GM19452 (cell line): ENCODE results near the gene LYPD6B.

Source experiments
- ATAC-seq: cut with Tn5 transposase; IDR thresholded peaks from one replicate; pipeline ENCODE4 v1.9.1; 2021; ENCODE audit not compliant: unreplicated experiment

The LYPD6B gene

GRCh38 chr2:149070681-149071320, 32.3 kb downstream of the LYPD6B start:
- no peak for ATAC-seq

DNA sequence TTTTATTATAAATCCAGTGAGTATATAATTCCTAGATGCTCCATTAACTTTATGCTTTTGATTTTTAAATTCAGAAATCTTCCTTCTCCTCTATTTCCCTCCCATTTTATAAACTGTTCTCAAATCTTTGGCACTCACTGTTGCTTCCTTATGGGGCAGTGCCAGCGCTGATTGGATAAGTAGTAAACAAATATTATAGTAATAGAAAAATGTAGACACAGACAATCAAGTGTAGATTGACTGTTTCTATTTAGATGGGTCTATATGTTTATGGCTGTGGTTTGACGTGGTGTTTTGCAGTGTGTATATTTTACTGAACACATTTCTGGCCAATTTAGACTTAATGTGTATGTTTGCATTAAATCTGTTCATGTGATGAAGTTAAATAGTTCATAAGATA, 36.6 kb downstream of the LYPD6B start:
- ATAC-seq, result no peak

DNA sequence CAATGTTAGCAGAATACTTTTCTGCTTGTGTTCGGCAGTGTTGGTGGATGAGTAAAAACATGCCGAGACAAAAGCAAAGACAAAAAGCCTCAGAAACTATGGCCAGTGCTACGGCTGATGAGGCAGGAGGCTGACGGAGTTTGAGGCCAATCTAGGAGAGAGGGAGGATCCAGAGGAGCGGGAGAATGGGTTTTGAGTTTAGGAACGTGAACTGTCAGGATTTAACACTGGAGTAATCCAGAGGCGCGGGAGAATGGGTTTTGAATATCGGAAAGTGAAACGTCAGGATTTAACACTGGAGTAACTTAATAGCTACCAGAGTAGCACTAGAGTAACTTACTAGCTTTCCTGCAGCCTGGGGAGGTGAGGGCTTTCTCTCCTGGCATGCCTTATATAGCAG, 37.4 kb downstream of the LYPD6B start:
- ATAC-seq, result no peak

DNA sequence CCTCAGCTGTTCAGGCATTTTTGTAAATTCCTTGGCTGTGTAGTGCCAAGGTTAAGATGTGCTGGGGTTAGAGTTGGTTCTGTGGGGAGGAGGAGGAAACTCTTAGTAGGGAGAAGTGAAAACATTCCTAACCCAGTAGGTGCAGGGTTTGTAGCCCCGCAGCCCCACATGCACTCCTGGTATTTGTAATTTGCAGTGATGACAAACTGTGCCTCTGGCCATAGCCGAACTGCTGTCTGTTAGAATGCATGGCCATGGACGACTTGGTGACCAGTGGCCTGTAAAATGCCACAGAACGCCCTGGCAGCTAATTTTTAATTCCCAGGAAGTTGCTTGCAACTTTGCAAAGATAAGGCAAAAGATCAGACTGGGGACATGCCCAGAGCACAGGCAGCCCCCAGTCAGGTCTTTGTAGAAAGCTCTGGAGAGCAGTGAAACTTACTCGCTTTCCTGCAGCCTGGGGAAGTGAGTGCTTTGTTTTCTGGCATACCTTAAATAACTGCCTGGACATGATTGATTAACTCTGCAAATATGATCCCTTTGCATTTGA, 38.4 kb downstream of the LYPD6B start:
- ATAC-seq, result no peak

GRCh38 chr2:149077861-149078260, 39.4 kb downstream of the LYPD6B start:
- no peak for ATAC-seq

GRCh38 chr2:149080099-149080498, 41.6 kb downstream of the LYPD6B start:
- no peak for ATAC-seq

GRCh38 chr2:149080971-149081370, 42.5 kb downstream of the LYPD6B start:
- no peak for ATAC-seq

- no peak for ATAC-seq
Measured at GRCh38 chr2:149082079-149082478, 43.6 kb downstream of the LYPD6B start.

GRCh38 chr2:149082735-149083134, 44.2 kb downstream of the LYPD6B start:
- no peak for ATAC-seq

DNA sequence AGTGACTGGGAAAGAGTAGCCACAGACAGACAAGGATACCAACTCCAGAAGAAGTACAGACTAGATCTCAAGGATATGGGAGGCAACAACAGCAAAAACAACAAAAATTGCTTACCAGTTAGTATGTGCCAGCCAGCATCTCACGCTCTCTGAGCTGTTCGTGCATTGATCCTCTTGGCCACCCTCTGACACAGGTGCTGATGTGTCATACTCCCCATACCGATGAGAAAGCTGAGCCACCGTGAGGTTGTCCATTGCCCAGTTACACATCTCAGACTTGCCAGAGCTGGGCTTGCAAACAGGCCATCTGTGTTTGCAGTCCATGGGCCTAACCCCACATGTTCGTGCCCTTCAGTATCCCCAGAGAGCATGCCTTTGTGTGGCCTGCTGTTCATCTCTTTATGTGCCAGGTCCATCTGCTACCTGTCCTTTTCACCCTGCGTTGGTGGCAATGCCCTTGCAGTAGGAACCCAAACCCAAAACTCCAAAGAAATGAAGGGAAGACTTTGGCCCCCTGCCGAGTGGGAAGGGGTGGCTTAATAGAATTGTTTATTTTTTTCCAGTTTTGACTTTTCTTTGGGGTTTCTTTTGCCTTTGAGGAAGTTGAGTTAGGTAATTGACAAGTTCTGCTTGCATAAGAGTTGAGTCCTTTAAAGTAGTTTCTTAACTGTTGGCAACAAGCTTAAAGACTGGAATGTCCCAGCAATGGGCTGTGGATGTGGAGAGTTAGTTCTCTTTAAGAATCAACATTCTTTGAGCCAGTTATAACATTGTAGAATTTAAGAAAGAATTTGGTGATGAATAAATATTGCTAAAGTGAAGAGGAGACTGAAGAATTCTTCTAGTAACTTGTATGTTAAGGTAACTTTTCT, 46.7 kb downstream of the LYPD6B start:
- no peak for ATAC-seq

DNA sequence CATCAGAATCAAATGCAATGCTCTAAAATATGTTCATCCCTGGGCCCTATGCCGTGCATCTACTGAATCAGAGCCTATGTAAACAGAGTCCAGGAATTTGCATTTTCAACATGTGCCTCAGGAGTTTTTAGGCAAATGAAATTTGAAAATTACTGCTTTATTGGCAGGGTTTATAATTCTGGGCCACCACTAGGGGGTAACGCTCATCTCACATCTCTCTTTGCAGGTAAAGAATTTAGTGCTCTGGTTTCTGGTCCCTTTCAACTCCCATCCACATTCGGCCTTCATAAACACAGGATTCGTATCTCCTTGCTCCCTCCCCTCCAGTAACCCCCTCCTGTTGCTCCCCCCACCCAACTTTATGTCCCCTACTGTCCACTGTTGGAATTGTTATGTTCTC, 49.3 kb downstream of the LYPD6B start:
- ATAC-seq, result no peak

DNA sequence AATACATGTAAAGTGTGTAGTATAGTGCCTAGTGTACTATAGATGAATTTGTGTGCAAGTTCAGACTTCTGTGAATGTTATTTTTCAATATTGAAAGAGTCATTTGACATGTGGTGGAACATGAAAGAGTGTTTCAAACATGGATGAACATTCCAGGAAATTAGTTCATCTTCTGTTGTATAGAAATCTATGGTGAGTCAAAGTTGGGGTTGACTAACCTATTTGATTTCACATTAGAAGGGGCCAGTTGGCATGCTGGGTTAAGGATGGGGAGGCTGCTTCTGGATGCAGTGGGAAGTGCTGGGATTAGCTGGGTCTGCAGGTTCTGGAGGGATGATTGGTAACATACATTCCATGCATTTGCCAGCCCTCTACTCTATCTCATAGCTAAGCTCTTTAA, 50.6 kb downstream of the LYPD6B start:
- no peak for ATAC-seq

- ATAC-seq, result no peak
Measured at GRCh38 chr2:149090706-149091105, 52.2 kb downstream of the LYPD6B start.

GRCh38 chr2:149093579-149093978, 55.1 kb downstream of the LYPD6B start:
- no peak for ATAC-seq

- no peak for ATAC-seq
Measured at GRCh38 chr2:149094217-149095015, 55.9 kb downstream of the LYPD6B start.

GRCh38 chr2:149098701-149099100, 60.2 kb downstream of the LYPD6B start:
- no peak for ATAC-seq

DNA sequence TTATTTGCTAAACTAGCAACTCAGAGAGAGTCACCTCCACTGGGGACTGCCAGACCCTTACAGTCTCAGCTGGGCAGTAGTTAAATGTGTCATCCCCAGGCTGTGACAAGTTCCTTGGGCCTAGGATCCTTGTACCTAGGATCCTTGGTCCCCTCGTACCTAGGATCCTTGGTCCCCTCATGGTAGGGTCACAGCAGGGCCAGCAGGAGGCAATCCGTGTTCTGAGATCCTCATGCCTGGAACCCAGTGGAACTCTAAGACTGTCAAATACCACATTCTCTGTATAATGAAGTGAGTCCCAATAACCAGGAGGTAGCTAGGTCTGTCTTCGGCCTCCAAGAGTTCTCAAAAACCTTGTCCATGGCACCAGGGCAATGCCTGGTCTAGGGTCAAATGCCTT, 60.8 kb downstream of the LYPD6B start:
- ATAC-seq, result no peak

GRCh38 chr2:149100739-149101699, 62.5 kb downstream of the LYPD6B start:
- no peak for ATAC-seq

DNA sequence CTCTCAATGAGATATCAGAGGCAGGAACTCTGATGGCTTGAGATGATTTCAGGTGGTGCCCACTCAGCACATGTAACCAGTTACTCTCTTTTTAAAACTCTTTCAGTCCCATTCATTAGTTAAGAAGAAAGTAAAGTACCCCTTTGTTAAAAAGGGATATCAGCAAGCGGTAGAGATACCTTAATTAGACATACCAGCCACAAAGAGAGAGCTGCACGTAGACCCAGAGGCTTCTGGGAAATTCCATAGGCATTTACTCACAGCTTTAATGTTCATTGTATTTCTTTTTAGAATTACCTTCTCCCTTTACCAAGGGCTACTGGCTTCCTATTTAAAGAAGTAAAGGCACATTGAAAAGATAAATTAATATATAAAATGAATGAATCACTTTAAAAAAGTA, 63.3 kb downstream of the LYPD6B start:
- no peak for ATAC-seq

DNA sequence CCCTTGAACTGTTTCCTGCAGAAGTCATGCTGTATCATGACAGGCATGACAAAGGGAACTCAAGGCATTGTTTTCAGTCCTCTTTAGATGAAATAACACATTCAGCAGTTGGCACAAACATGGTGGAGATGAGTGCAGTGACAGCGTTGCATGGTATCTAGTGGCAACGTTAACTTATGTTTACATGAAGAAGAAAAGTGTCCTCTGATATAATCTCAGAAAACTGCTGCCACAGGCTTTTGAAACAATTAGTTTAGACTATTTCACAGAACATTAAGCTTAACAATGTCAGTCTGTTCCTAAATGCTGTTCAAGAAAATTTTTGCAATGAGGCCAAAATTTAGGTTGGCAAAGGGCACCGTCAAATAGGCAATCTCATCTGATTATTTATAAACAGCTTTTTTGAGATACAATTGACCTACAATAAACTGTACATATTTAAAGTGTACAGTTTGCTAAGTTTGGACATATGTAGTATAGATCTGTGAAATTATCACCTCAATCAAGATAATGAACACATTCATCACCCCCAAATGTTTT, 64.7 kb downstream of the LYPD6B start:
- no peak for ATAC-seq
